Smooth muscle cell (in vitro differentiated cells): ENCODE results near the gene TMEM25. TPM values are rescaled to one million over a fixed set of nuclear protein-coding genes. Genes with fewer than 3 reads are reported as not detected.

Source experiments
- DNase-seq: peaks from one replicate; lab custom pipeline; 2025; ENCODE audit not compliant: unreplicated experiment; lab: John Stamatoyannopoulos, UW
- H2AFZ ChIP-seq: fragments of 200-600 bp; sonication (generic); 2 replicates; pipeline ENCODE4 v1.6.0; 2016; ENCODE audit warnings: antibody characterized with exemption, low read depth, mild to moderate bottlenecking
- H3F3A ChIP-seq: fragments of 200-600 bp; sonication (generic); 2 replicates; pipeline ENCODE4 v1.6.0; 2017; ENCODE audit warnings: antibody characterized with exemption, low read depth
- H3K27ac ChIP-seq: fragments of 200-600 bp; sonication (generic); 2 replicates; pipeline ENCODE4 v1.5.1; 2016; ENCODE audit warnings: low read depth, mild to moderate bottlenecking
- H3K27me3 ChIP-seq: fragments of 200-600 bp; sonication (generic); 2 replicates; pipeline ENCODE4 v1.6.1; 2016; ENCODE audit warnings: low read depth, mild to moderate bottlenecking
- H3K36me3 ChIP-seq: fragments of 200-600 bp; sonication (generic); 2 replicates; pipeline ENCODE4 v1.5.1; 2016; ENCODE audit warnings: low read depth
- H3K4me1 ChIP-seq: fragments of 200-600 bp; sonication (generic); 2 replicates; pipeline ENCODE4 v1.5.1; 2016; ENCODE audit warnings: low read depth
- H3K4me2 ChIP-seq: fragments of 200-600 bp; sonication (generic); 2 replicates; pipeline ENCODE4 v1.6.0; 2016; ENCODE audit warnings: mild to moderate bottlenecking
- H3K4me3 ChIP-seq: fragments of 200-600 bp; sonication (generic); 2 replicates; pipeline ENCODE4 v1.5.1; 2016; ENCODE audit warnings: mild to moderate bottlenecking
- H3K79me2 ChIP-seq: fragments of 200-600 bp; sonication (generic); 2 replicates; pipeline ENCODE4 v1.6.0; 2016; ENCODE audit warnings: low read depth, mild to moderate bottlenecking
- H3K9ac ChIP-seq: fragments of 200-600 bp; sonication (generic); 2 replicates; pipeline ENCODE4 v1.6.0; 2016; ENCODE audit warnings: low read depth
- H3K9me3 ChIP-seq: fragments of 200-600 bp; sonication (generic); replicated peaks from 2 replicates; pipeline ENCODE4 v1.5.1; 2016; ENCODE audit warnings: low read depth
- H4K20me1 ChIP-seq: fragments of 200-600 bp; sonication (generic); 2 replicates; pipeline ENCODE4 v1.6.0; 2016; ENCODE audit warnings: low read depth
- CTCF ChIP-seq: fragments of 200-600 bp; sonication (generic); IDR thresholded peaks from 2 replicates; pipeline ENCODE4 v1.5.1; 2017; ENCODE audit warnings: borderline replicate concordance, mild to moderate bottlenecking, antibody characterized with exemption; ENCODE audit not compliant: insufficient read depth, poor library complexity, severe bottlenecking
- WGBS: methylation state at CpG from one replicate; pipeline ENCODE4 v1.1.7; 2016; ENCODE audit warnings: low lambda C conversion rate; 5-methylcytosine and 5-hydroxymethylcytosine counted together
- polyA plus RNA-seq: library from polyadenylated mRNA; unstranded; fragments of >200 nt; fragmentation: Nextera tagmentation; extraction: Ambion mirVana; gene quantifications from 2 replicates; pipeline ENCODE4 v1.2.1, GENCODE V29; 2016
- total RNA-seq: library from RNA; depleted of rRNA; stranded (reverse); fragments of >200 nt; gene quantifications from 2 replicates; pipeline ENCODE4 v1.2.3, GENCODE V29; 2014

The TMEM25 gene
- total and polyA plus RNA-seq, 2 experiments from 2014 or later: 23.9 to 48.1 TPM

GRCh38 chr11:118531597-118532084 is 649 bp downstream of the TMEM25 start:
- no peak overlapping the region for H3K27ac ChIP-seq

GRCh38 chr11:118532091-118532490 is 1.1 kb downstream of the TMEM25 start:
- no peak overlapping the region for H3K9ac ChIP-seq
- DNase-seq: no peak
- H2AFZ ChIP-seq: no peak overlapping the region
- H3K4me1 ChIP-seq: peaks cover 7% of the 10 kb centered on the region
- no peaks in the 10 kb centered on the region for H3K9me3 ChIP-seq
- H3K4me3 ChIP-seq: peak overlapping the region; percentile 68
- no peak overlapping the region for H3K27ac ChIP-seq
- TF ChIP-seq CTCF: no peak
- no peaks in the 10 kb centered on the region for H3K36me3 ChIP-seq
- peak overlapping the region; percentile 95 for H3K4me2 ChIP-seq
- no peaks in the 10 kb centered on the region for H3K79me2 ChIP-seq
- H4K20me1 ChIP-seq: no peaks in the 10 kb centered on the region
- H3F3A ChIP-seq: no peaks in the 10 kb centered on the region
- 92% methylated on average over 10 of the region's 10 CpGs for WGBS
- no peaks in the 10 kb centered on the region for H3K27me3 ChIP-seq

More at GRCh38 chr11:118531597-118532084, 649 bp downstream of the TMEM25 start:
- Histone ChIP-seq H3F3A (no peaks in the 10 kb centered on the region), H3K36me3 (no peaks in the 10 kb centered on the region), H4K20me1 (no peaks in the 10 kb centered on the region), H3K79me2 (no peaks in the 10 kb centered on the region), H3K4me1 (peaks cover 7% of the 10 kb centered on the region), H3K27me3 (no peaks in the 10 kb centered on the region), H3K4me2 (peak overlapping the region; percentile 95), H3K4me3 (peak overlapping the region; percentile 68), H3K9me3 (no peaks in the 10 kb centered on the region), H3K9ac (no peak overlapping the region), H2AFZ (no peak overlapping the region)
- no peak for DNase-seq
- TF ChIP-seq CTCF: no peak
- WGBS: 28% methylated on average over 12 of the region's 12 CpGs

GRCh38 chr11:118532852-118533768 is 2.1 kb downstream of the TMEM25 start:
- no peaks in the 10 kb centered on the region for H3F3A ChIP-seq
- H3K9me3 ChIP-seq: no peaks in the 10 kb centered on the region
- peaks cover 7% of the 10 kb centered on the region for H3K4me1 ChIP-seq
- H3K9ac ChIP-seq: no peak overlapping the region
- TF ChIP-seq CTCF: no peak
- no peak overlapping the region for H3K27ac ChIP-seq
- no peak for DNase-seq
- WGBS: 93% methylated on average over 19 of the region's 19 CpGs
- no peaks in the 10 kb centered on the region for H3K27me3 ChIP-seq
- no peaks in the 10 kb centered on the region for H3K79me2 ChIP-seq
- H4K20me1 ChIP-seq: no peaks in the 10 kb centered on the region
- no peaks in the 10 kb centered on the region for H3K36me3 ChIP-seq
- H3K4me2 ChIP-seq: no peak overlapping the region
- H2AFZ ChIP-seq: no peak overlapping the region
- H3K4me3 ChIP-seq: no peak overlapping the region
